Measurements from ENCODE around the gene ZNF3.

The ZNF3 gene

GRCh38 chr7:100107890-100108289, 26.4 kb upstream of the ZNF3 start:
- no peak for FAIRE-seq

GRCh38 chr7:100107125-100107737, 25.7 kb upstream of the ZNF3 start:
- no peak for FAIRE-seq

GRCh38 chr7:100106633-100107032, 25.1 kb upstream of the ZNF3 start:
- no peak for FAIRE-seq

- FAIRE-seq: no peak
These were observed 24.0 kb upstream of the ZNF3 start for GRCh38 chr7:100105534-100105933.

GRCh38 chr7:100102950-100103840, 21.7 kb upstream of the ZNF3 start:
- no peak for FAIRE-seq

GRCh38 chr7:100101016-100101862, 19.7 kb upstream of the ZNF3 start, which contains the start of the genes AP4M1 and MCM7:
AP4M1 (plus strand) TSS chr7:100101643; CDS start chr7:100101715, 72 bp downstream.
MCM7 (minus strand) TSS chr7:100101397; CDS start chr7:100101294, 103 bp downstream.
- peak; percentile 39 for FAIRE-seq

- FAIRE-seq: no peak
These were observed 19.0 kb upstream of the ZNF3 start for GRCh38 chr7:100100420-100101015.

GRCh38 chr7:100099452-100099851, 17.9 kb upstream of the ZNF3 start:
- no peak for FAIRE-seq

- FAIRE-seq: no peak
These were observed 17.4 kb upstream of the ZNF3 start for GRCh38 chr7:100098913-100099312.

GRCh38 chr7:100095704-100096103, 14.2 kb upstream of the ZNF3 start:
- FAIRE-seq: no peak

- no peak for FAIRE-seq
These were observed 13.8 kb upstream of the ZNF3 start for GRCh38 chr7:100095289-100095688.

GRCh38 chr7:100093925-100094486, 12.5 kb upstream of the ZNF3 start:
- no peak for FAIRE-seq

GRCh38 chr7:100093498-100093897, 12.0 kb upstream of the ZNF3 start:
- FAIRE-seq: no peak

GRCh38 chr7:100093054-100093453, 11.5 kb upstream of the ZNF3 start:
- FAIRE-seq: no peak

GRCh38 chr7:100091411-100092181, 10.1 kb upstream of the ZNF3 start:
- FAIRE-seq: no peak

- FAIRE-seq: no peak
These were observed 9.2 kb upstream of the ZNF3 start for GRCh38 chr7:100090527-100091410.

- FAIRE-seq: no peak
These were observed 8.1 kb upstream of the ZNF3 start for GRCh38 chr7:100089458-100090196.

GRCh38 chr7:100088621-100089457, 7.3 kb upstream of the ZNF3 start, which contains the start of gene COPS6:
COPS6 (plus strand) TSS chr7:100088969; CDS start chr7:100088991, 22 bp downstream.
- no peak for FAIRE-seq
